Activated B cell treated with CpG ODN at 0.5 μM for 24 hours (primary cell): ENCODE measurements around the gene FBN2. TPM values are rescaled to one million over a fixed set of nuclear protein-coding genes. Genes with fewer than 3 reads are reported as not detected.

Source experiments
- ATAC-seq: fragments of 200-7000 bp; cut with Tn5 transposase; one replicate; pipeline ENCODE4 v1.10.0; 2021; ENCODE audit warnings: low read depth, mild to moderate bottlenecking, moderate library complexity
- CTCF ChIA-PET: fragments of 350-600 bp; sonication (Branson Sonifier 250); formaldehyde crosslinking; loops from one replicate; lab custom pipeline; 2021; ENCODE audit warnings: antibody characterized with exemption; lab: Charles Lee
- POLR2A ChIA-PET: fragments of 350-600 bp; sonication (Branson Sonifier 250); formaldehyde crosslinking; loops from one replicate; lab custom pipeline; 2021; ENCODE audit warnings: antibody characterized with exemption; lab: Charles Lee
- DNase-seq: peaks from one replicate; pipeline ENCODE4 v3.0.0; 2022
- H3K27ac Mint-ChIP-seq: one replicate; pipeline ENCODE4 v1.8.0; 2020; ENCODE audit warnings: mixed read lengths
- H3K27me3 Mint-ChIP-seq: one replicate; pipeline ENCODE4 v1.8.0; 2021; ENCODE audit warnings: mixed read lengths
- H3K36me3 Mint-ChIP-seq: one replicate; pipeline ENCODE4 v1.8.0; 2021; ENCODE audit warnings: low read depth, mixed read lengths
- H3K4me1 Mint-ChIP-seq: one replicate; pipeline ENCODE4 v1.8.0; 2021; ENCODE audit warnings: mixed read lengths
- H3K4me3 Mint-ChIP-seq: one replicate; pipeline ENCODE4 v1.8.0; 2020; ENCODE audit warnings: mild to moderate bottlenecking, mixed read lengths
- H3K9me3 Mint-ChIP-seq: one replicate; pipeline ENCODE4 v1.8.0; 2020; ENCODE audit warnings: mixed read lengths
- intact Hi-C: fragments of 100-400 bp; cut with micrococcal nuclease; formaldehyde crosslinking; loops from one replicate; pipeline ENCODE4 v1.15.1; 2024
- total RNA-seq: library from RNA; stranded (reverse); gene quantifications from 2 replicates; pipeline ENCODE4 v1.2.3, GENCODE V29; 2022
- TF ChIP-seq, protein P1 (sequence below): fragments of 200-600 bp; IDR thresholded peaks from one replicate; pipeline ENCODE4 v1.8.0; 2022; ENCODE audit warnings: antibody characterized with exemption, mild to moderate bottlenecking

The FBN2 gene
- total RNA-seq, 1 donor from 2014 or later = not detected

DNA sequence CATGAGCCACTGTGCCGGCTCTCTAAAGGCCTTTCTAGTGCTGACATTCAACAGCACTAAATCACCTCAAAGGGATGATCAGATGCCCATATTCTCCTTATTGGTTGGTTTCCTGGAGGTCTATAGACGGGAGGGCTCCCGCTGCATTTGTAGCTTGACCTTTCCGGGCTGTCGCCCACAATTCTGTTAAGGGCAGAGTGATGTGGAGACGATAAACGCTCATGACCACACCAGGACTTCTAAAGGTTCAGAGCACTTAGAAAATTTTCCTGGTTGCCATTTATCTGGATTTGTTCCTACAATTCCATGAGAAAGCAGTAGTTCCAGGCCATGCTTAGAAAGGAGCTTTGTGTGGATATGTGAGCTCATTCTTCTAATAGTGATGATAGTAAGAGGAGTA, 284.2 kb downstream of the FBN2 start:
- intact Hi-C loops = no loop called here
- DNase-seq = no peak
- peaks cover 1% of the 10 kb centered on the region for H3K27me3 Mint-ChIP-seq
- H3K4me1 Mint-ChIP-seq = no peaks in the 10 kb centered on the region
- peaks cover 7% of the 10 kb centered on the region for H3K9me3 Mint-ChIP-seq
- no peak overlapping the region for H3K27ac Mint-ChIP-seq
- H3K36me3 Mint-ChIP-seq = no peaks in the 10 kb centered on the region
- no peak overlapping the region for H3K4me3 Mint-ChIP-seq
- ATAC-seq = no peak
- ChIA-PET CTCF (no interaction called here), POLR2A (no interaction called here)
- TF ChIP-seq, protein P1, sequence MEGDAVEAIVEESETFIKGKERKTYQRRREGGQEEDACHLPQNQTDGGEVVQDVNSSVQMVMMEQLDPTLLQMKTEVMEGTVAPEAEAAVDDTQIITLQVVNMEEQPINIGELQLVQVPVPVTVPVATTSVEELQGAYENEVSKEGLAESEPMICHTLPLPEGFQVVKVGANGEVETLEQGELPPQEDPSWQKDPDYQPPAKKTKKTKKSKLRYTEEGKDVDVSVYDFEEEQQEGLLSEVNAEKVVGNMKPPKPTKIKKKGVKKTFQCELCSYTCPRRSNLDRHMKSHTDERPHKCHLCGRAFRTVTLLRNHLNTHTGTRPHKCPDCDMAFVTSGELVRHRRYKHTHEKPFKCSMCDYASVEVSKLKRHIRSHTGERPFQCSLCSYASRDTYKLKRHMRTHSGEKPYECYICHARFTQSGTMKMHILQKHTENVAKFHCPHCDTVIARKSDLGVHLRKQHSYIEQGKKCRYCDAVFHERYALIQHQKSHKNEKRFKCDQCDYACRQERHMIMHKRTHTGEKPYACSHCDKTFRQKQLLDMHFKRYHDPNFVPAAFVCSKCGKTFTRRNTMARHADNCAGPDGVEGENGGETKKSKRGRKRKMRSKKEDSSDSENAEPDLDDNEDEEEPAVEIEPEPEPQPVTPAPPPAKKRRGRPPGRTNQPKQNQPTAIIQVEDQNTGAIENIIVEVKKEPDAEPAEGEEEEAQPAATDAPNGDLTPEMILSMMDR = no peak

DNA sequence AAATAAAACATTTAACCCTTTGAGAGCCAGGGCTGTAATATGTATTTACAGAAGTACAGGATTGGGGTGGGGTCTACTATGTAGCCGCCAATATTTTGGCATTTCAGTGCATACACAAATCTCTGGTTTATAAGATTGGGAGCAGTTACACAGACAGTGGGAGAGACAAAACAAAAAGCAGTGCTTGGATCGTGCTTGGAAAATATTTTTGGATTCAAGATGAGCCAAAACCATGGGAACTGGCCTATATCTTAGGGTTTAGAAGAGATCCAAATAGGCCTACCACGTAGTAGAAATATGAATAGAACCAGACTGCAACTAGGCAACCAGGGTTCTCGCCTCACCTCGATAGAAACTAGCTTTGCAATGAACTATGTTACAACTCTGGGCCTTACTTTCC, 284.9 kb downstream of the FBN2 start:
- POLR2A ChIA-PET = no interaction called here
- Mint-ChIP-seq H3K4me1 (no peaks in the 10 kb centered on the region), H3K27ac (no peak overlapping the region), H3K4me3 (no peak overlapping the region), H3K27me3 (peaks cover 1% of the 10 kb centered on the region), H3K9me3 (peaks cover 7% of the 10 kb centered on the region), H3K36me3 (no peaks in the 10 kb centered on the region)
- no peak for DNase-seq
- TF ChIP-seq, protein P1 = no peak
- ATAC-seq = no peak
- intact Hi-C loops = no loop called here
- CTCF ChIA-PET = no interaction called here

DNA sequence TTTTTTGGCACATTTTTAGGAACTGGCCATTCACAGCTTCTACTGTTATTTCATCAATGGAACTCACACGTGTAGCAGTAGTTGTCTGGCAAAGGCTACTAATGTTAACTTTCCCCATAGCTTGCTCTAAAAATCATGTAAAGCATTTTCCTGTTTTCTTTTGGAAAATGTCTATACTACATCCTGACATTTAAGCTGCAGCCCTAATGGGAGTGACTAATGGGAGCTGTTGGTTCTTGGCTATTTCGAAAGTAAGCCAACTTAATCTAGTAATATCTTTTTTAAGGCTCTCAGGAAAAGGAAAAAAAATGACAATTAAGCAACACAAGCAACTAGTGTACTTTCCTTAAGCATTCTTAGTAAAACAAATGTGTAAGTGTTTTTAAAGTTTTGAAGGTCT, 285.3 kb downstream of the FBN2 start:
- intact Hi-C loops = no loop called here
- Mint-ChIP-seq H3K9me3 (peaks cover 7% of the 10 kb centered on the region), H3K27ac (no peak overlapping the region), H3K4me1 (no peaks in the 10 kb centered on the region), H3K36me3 (no peaks in the 10 kb centered on the region), H3K27me3 (peaks cover 1% of the 10 kb centered on the region), H3K4me3 (no peak overlapping the region)
- DNase-seq = no peak
- TF ChIP-seq, protein P1 = no peak
- ChIA-PET POLR2A (no interaction called here), CTCF (no interaction called here)
- ATAC-seq = no peak

DNA sequence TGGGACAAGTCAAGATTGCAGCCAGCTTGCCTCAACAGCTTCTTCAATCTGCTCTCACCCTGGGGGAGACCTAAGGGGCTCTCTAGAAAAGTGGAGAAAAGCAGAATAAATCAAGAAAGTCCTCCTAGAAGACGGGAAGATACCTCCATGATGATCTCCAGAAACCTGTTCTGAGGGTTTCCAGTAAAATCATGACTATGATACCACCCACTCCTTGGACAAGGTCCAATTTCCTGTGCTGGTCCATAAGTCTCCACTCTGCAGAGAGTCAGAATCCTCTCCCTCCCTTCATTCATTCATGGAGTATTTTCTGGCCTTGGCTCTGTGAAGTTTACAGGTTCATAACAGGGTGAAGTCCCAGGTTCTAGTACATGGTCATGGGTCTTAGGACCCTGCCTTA, 285.8 kb downstream of the FBN2 start:
- H3K27ac Mint-ChIP-seq = no peak overlapping the region
- no peaks in the 10 kb centered on the region for H3K36me3 Mint-ChIP-seq
- ChIA-PET POLR2A (no interaction called here), CTCF (no interaction called here)
- intact Hi-C loops = no loop called here
- H3K27me3 Mint-ChIP-seq = peaks cover 1% of the 10 kb centered on the region
- TF ChIP-seq, protein P1 = no peak
- DNase-seq (no peak), ATAC-seq (no peak)
- H3K9me3 Mint-ChIP-seq = peaks cover 7% of the 10 kb centered on the region
- no peak overlapping the region for H3K4me3 Mint-ChIP-seq
- no peaks in the 10 kb centered on the region for H3K4me1 Mint-ChIP-seq

DNA sequence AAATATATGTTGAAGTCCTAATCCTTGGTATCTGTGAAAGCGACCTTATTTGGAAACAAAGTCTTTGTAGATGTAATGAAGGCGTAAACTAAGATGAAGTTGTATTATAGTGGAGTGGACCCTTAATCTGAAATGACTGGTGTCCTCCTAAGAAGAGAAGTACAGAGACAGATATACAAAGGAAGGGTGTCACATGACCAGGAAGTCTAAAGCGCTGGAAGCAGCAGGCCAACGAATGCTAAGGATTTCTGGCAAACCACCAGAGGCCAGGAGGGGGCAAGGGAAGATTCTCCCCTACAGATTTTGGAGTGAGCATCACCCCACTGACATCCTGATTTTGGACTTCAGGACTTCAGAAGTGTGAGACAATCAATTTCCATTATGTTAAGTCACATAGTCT, 292.1 kb downstream of the FBN2 start:
- ATAC-seq (no peak), DNase-seq (no peak)
- no peaks in the 10 kb centered on the region for H3K27me3 Mint-ChIP-seq
- TF ChIP-seq, protein P1 = no peak
- ChIA-PET POLR2A (no interaction called here), CTCF (no interaction called here)
- H3K27ac Mint-ChIP-seq = no peak overlapping the region
- no peaks in the 10 kb centered on the region for H3K36me3 Mint-ChIP-seq
- no peaks in the 10 kb centered on the region for H3K4me1 Mint-ChIP-seq
- H3K9me3 Mint-ChIP-seq = no peaks in the 10 kb centered on the region
- no peak overlapping the region for H3K4me3 Mint-ChIP-seq
- intact Hi-C loops = no loop called here
